Activated CD8-positive, alpha-beta T cell treated with anti-CD3 and anti-CD28 coated beads for 36 hours (primary cell): ENCODE data around the gene SFRP2. TPM values are rescaled to one million over a fixed set of nuclear protein-coding genes. Genes with fewer than 3 reads are reported as not detected.

Experiments used
- ATAC-seq: fragments of 200-7000 bp; cut with Tn5 transposase; one replicate; pipeline ENCODE4 v1.10.0; 2021; ENCODE audit warnings: mild to moderate bottlenecking, moderate library complexity
- CTCF ChIA-PET: fragments of 350-600 bp; sonication (Branson Sonifier 250); formaldehyde crosslinking; loops from one replicate; lab custom pipeline; 2021; ENCODE audit warnings: antibody characterized with exemption; lab: Charles Lee
- POLR2A ChIA-PET: fragments of 350-600 bp; sonication (Branson Sonifier 250); formaldehyde crosslinking; loops from one replicate; lab custom pipeline; 2021; ENCODE audit warnings: antibody characterized with exemption; lab: Charles Lee
- DNase-seq: peaks from one replicate; pipeline ENCODE4 v3.0.0-alpha.2; 2020
- H3K27ac Mint-ChIP-seq: one replicate; pipeline ENCODE4 v1.8.0; 2021; ENCODE audit warnings: mild to moderate bottlenecking, mixed read lengths
- H3K27me3 Mint-ChIP-seq: one replicate; pipeline ENCODE4 v1.8.0; 2021; ENCODE audit warnings: mixed read lengths
- H3K36me3 Mint-ChIP-seq: one replicate; pipeline ENCODE4 v1.8.0; 2021; ENCODE audit warnings: low read depth, mixed read lengths
- H3K4me1 Mint-ChIP-seq: one replicate; pipeline ENCODE4 v1.8.0; 2021; ENCODE audit warnings: low read depth, mixed read lengths
- H3K4me3 Mint-ChIP-seq: one replicate; pipeline ENCODE4 v1.8.0; 2021; ENCODE audit warnings: mild to moderate bottlenecking, moderate library complexity, mixed read lengths
- H3K9me3 Mint-ChIP-seq: one replicate; pipeline ENCODE4 v1.8.0; 2021; ENCODE audit warnings: mixed read lengths
- intact Hi-C: fragments of 100-400 bp; cut with micrococcal nuclease; formaldehyde crosslinking; loops from one replicate; pipeline ENCODE4 v1.10.0; 2022
- total RNA-seq, 2 experiments: library from RNA; stranded (reverse); gene quantifications; one replicate each; pipeline ENCODE4 v1.2.3, GENCODE V29; 2021
- TF ChIP-seq, protein P1 (sequence below): fragments of 200-600 bp; IDR thresholded peaks from one replicate; pipeline ENCODE4 v1.8.0; 2022; ENCODE audit warnings: antibody characterized with exemption, mild to moderate bottlenecking

The SFRP2 gene
- total RNA-seq, 2 experiments from 2014 or later = not detected

DNA sequence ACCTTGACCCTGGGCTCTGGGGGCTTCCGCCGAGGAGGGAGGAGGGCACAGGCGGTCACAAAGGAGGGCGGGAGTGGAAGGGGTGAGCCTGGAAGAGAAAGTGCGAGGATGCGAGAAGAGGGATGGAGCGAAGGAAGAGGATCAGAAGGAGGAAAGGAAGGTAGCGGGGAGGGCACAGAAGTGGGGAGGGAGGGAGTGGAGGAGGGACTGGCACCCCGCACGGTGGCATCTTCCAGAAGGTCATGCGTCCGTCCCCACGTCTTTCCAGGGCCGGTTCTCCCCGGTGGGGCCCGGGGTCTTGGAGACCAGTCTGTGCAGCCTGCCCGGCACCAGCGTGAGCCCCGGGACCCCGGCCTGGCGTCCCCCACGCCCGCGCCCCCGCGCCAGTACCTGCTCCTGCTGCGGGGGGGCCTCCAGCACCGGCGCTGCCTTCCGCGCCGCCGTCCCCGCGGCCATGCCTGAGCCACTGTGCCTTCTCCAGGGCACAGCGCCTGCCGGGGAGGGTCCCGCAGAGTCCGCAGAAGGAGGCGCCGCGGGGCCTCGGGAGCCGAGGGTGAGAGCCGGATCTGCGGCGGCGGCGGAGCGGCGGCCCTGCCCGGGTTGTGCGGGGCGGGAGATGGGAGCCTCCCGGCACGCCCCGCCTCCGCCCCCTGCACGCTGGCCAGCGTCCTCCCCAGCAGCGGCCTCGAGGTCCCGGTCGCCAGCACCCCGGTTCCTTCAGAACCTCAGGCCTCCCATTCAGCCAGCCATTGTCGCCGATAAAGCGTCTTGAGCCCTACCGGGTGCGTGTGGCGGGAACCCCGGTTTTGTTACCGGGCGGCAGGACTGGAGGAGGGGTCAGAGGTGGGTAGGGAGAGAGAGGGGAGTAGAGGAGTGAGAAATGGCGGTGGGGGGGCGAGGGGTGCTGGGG lies 29.2 kb downstream of the SFRP2 start, which contains the start of gene RNF175:
Gene RNF175 (minus strand): TSS at position 618 of the 910 bp plus-strand sequence. CDS start 162 bp downstream, at position 456.
- TF ChIP-seq, protein P1, sequence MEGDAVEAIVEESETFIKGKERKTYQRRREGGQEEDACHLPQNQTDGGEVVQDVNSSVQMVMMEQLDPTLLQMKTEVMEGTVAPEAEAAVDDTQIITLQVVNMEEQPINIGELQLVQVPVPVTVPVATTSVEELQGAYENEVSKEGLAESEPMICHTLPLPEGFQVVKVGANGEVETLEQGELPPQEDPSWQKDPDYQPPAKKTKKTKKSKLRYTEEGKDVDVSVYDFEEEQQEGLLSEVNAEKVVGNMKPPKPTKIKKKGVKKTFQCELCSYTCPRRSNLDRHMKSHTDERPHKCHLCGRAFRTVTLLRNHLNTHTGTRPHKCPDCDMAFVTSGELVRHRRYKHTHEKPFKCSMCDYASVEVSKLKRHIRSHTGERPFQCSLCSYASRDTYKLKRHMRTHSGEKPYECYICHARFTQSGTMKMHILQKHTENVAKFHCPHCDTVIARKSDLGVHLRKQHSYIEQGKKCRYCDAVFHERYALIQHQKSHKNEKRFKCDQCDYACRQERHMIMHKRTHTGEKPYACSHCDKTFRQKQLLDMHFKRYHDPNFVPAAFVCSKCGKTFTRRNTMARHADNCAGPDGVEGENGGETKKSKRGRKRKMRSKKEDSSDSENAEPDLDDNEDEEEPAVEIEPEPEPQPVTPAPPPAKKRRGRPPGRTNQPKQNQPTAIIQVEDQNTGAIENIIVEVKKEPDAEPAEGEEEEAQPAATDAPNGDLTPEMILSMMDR = no peak
- H3K27me3 Mint-ChIP-seq = peaks cover 27% of the 10 kb centered on the region
- peaks cover 3% of the 10 kb centered on the region for H3K9me3 Mint-ChIP-seq
- H3K4me1 Mint-ChIP-seq = peaks cover 12% of the 10 kb centered on the region
- peak within 1 kb of the TSS; percentile 10 for H3K4me3 Mint-ChIP-seq
- DNase-seq (peak; percentile 7), ATAC-seq (peak; percentile 47)
- H3K36me3 Mint-ChIP-seq = no peaks in the 10 kb centered on the region
- ChIA-PET POLR2A (no interaction called here), CTCF (interaction anchor here (1.9 kb wide), 1 partner anchor 116 kb away, joined by 6 read pairs; no protein-coding TSS in a partner anchor)
- no peak within 1 kb of the TSS for H3K27ac Mint-ChIP-seq
- intact Hi-C loops = loop anchor here (5.0 to 10.0 kb wide), 2 partner anchors 117 to 415 kb away; partner anchors contain the start of gene MND1

DNA sequence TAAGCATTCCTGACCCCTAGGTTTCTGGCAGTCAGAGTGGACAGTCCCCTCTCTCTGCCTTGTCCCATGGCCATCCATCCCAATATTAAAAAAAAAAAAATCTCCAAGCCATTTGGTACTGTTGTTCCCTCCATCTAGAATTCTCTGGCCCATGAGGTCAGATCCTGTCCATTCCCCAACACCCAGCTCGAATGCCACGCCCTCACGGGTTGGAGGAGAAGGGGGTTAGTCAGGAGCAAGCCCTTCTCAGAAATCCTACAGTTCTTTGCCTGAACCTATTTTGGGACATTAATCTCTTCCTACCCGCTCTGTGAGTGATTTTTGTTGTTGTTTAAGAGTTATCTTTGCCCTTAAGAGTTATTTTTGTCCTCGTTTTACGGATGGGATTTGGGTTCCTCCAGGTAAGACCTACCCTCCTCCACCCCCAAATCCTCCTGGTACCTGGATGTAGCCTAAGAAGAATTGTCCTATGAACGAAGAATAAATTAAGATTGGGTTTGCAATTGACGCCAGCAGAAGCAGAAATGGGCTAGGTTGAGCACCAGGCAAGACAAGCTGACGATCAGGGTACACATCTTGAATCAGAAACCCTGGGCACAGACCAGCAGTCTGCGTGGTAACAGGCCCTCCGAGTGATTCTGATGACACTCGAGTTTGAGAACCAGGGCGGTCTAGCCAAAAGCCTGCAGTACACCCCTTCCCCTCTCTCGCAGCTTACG lies 30.0 kb downstream of the SFRP2 start:
- DNase-seq (no peak), ATAC-seq (no peak)
- Mint-ChIP-seq H3K4me3 (peak overlapping the region; percentile 10), H3K4me1 (peaks cover 12% of the 10 kb centered on the region), H3K9me3 (peaks cover 4% of the 10 kb centered on the region), H3K27me3 (peaks cover 27% of the 10 kb centered on the region), H3K36me3 (no peaks in the 10 kb centered on the region), H3K27ac (no peak overlapping the region)
- POLR2A ChIA-PET = no interaction called here
- CTCF ChIA-PET = interaction anchor here (1.9 kb wide), 1 partner anchor 115 kb away, joined by 6 read pairs; no protein-coding TSS in a partner anchor
- TF ChIP-seq, protein P1 = no peak
- intact Hi-C loops = loop anchor here (5.0 to 10.0 kb wide), 2 partner anchors 117 to 414 kb away; partner anchors contain the start of gene MND1

DNA sequence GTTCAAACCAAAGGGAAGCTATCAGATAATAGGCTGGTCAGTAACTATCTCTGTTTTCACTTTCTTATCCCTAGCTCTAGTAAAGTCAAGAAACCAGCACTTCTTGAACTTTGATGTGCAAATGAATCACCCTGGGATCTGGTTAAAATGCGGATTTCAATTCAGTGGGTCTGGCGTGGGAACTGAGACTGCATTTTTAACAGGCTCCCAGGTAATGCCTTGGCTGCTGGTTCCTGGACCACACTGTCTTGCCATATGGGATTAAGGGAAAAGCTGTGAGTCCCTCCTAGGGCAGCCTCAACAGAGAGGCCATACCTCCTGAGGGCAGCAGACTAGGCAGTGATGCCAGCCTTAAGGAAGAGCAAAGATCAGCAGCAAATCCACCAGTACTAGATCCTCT lies 30.7 kb downstream of the SFRP2 start:
- intact Hi-C loops = loop anchor here (5.0 to 10.0 kb wide), 2 partner anchors 116 to 413 kb away; partner anchors contain the start of gene MND1
- ATAC-seq = no peak

DNA sequence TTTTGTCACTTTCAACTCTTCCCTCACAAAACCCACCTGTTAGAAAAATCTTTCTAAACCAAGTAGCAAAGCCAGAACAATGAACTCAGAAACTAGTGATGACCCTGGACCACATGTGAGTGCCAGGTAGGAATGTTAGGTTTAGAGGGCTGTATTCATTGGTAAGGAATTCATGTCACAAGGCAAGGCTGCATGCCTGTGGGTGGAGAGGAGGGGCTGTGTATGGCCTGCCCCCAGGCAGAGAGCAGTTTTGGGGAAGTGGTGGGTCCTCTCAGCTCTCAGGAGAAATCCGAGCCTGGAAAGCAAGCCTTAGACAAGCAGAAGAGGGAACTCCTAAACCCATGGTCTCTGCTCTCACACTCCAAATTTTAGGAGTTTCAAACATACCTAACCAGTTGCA lies 31.5 kb downstream of the SFRP2 start:
- peaks cover 2% of the 10 kb centered on the region for H3K9me3 Mint-ChIP-seq
- intact Hi-C loops = loop anchor here (5.0 to 10.0 kb wide), 2 partner anchors 115 to 413 kb away; partner anchors contain the start of gene MND1
- H3K36me3 Mint-ChIP-seq = no peaks in the 10 kb centered on the region

More for the DNA sequence above, 30.7 kb downstream of the SFRP2 start:
- CTCF ChIA-PET = interaction anchor here (1.4 to 1.9 kb wide), 2 partner anchors 28 to 115 kb away, joined by 6 read pairs; no protein-coding TSS in a partner anchor
- Mint-ChIP-seq H3K9me3 (peaks cover 2% of the 10 kb centered on the region), H3K27me3 (peaks cover 23% of the 10 kb centered on the region), H3K36me3 (no peaks in the 10 kb centered on the region), H3K4me1 (peaks cover 12% of the 10 kb centered on the region), H3K4me3 (no peak overlapping the region), H3K27ac (no peak overlapping the region)
- POLR2A ChIA-PET = no interaction called here
- TF ChIP-seq, protein P1 = no peak
- DNase-seq = no peak

More for the DNA sequence above, 31.5 kb downstream of the SFRP2 start:
- Mint-ChIP-seq H3K27ac (no peak overlapping the region), H3K4me1 (peaks cover 12% of the 10 kb centered on the region), H3K4me3 (no peak overlapping the region), H3K27me3 (peaks cover 20% of the 10 kb centered on the region)
- TF ChIP-seq, protein P1 = no peak
- no peak for DNase-seq
- CTCF ChIA-PET = interaction anchor here (1.4 to 1.9 kb wide), 2 partner anchors 29 to 114 kb away, joined by 6 read pairs; no protein-coding TSS in a partner anchor
- POLR2A ChIA-PET = no interaction called here
- no peak for ATAC-seq
